H1 (cell line): ENCODE data around the gene FSTL4. TPM values are rescaled to one million over a fixed set of nuclear protein-coding genes. Genes with fewer than 3 reads are reported as not detected.

ENCODE experiments used
- CTCF ChIA-PET: fragments of 300-600 bp; sonication (Branson Sonifier 250); formaldehyde crosslinking; loops from one replicate; lab custom pipeline; 2021; ENCODE audit not compliant: partially characterized antibody; lab: Charles Lee
- POLR2A ChIA-PET: fragments of 300-600 bp; sonication (Branson Sonifier 250); formaldehyde crosslinking; loops from one replicate; lab custom pipeline; 2021; ENCODE audit warnings: inconsistent platforms; ENCODE audit not compliant: partially characterized antibody; lab: Charles Lee
- DNase-seq, 2 experiments: peaks; one replicate each; pipeline versions ENCODE4 v3.0.0 to v3.0.0-alpha.2; 2010 to 2022; ENCODE audit warnings: low spot score in 2 of 2, low read depth in 1 of 2, mixed read lengths in 1 of 2
- FAIRE-seq: peaks from 2 replicates; lab custom pipeline; 2011; peaks lifted over from hg19 to GRCh38; lab: Jason Lieb, UNC
- H2AFZ ChIP-seq: 2 replicates; pipeline ENCODE4 v1.8.1; 2012; ENCODE audit warnings: low read length, inconsistent platforms
- H2AK5ac ChIP-seq: 2 replicates; pipeline ENCODE4 v1.6.1; 2013; ENCODE audit warnings: low read depth, low read length
- H2BK120ac ChIP-seq: replicated peaks from 2 replicates; pipeline ENCODE3; 2013; ENCODE audit warnings: low read depth, low read length, inconsistent platforms
- H2BK12ac ChIP-seq: 2 replicates; pipeline ENCODE4 v1.6.1; 2013; ENCODE audit warnings: low read depth, low read length
- H2BK15ac ChIP-seq: 2 replicates; pipeline ENCODE4 v1.6.1; 2013; ENCODE audit warnings: low read length
- H2BK20ac ChIP-seq: 2 replicates; pipeline ENCODE4 v1.6.1; 2013; ENCODE audit warnings: low read length
- H2BK5ac ChIP-seq: 2 replicates; pipeline ENCODE4 v1.6.1; 2013; ENCODE audit warnings: low read depth, low read length
- H3K14ac ChIP-seq: 2 replicates; pipeline ENCODE4 v1.6.1; 2013; ENCODE audit warnings: inconsistent platforms; ENCODE audit not compliant: insufficient read length
- H3K18ac ChIP-seq: 2 replicates; pipeline ENCODE4 v1.6.1; 2013; ENCODE audit warnings: low read length; ENCODE audit errors: extremely low read depth
- H3K23ac ChIP-seq: 2 replicates; pipeline ENCODE4 v1.6.1; 2013; ENCODE audit warnings: inconsistent platforms; ENCODE audit not compliant: insufficient read length
- H3K23me2 ChIP-seq: 2 replicates; pipeline ENCODE4 v1.6.1; 2013; ENCODE audit warnings: low read depth, low read length
- H3K27ac ChIP-seq: 2 replicates; pipeline ENCODE4 v1.6.1; 2011; ENCODE audit warnings: low read depth, low read length, inconsistent platforms
- H3K27me3 ChIP-seq, 4 experiments: replicated peaks in 1 of 4; 1 replicate in 1 of 4; 2 replicates in 3 of 4; pipeline versions ENCODE4 v1.6.1 to v1.8.1; 2011 to 2013; ENCODE audit warnings: low read length in 3 of 4, mild to moderate bottlenecking in 3 of 4, inconsistent platforms in 2 of 4, mixed read lengths in 2 of 4, moderate library complexity in 1 of 4; ENCODE audit not compliant: control insufficient read depth in 3 of 4, insufficient read depth in 3 of 4; ENCODE audit errors: extremely low read depth in 1 of 4
- H3K36me3 ChIP-seq, 4 experiments: 2 replicates each; pipeline versions ENCODE4 v1.6.1 to v1.8.1; 2011 to 2013; ENCODE audit warnings: mild to moderate bottlenecking in 4 of 4, low read length in 3 of 4, moderate library complexity in 2 of 4, control low read depth in 1 of 4, inconsistent platforms in 1 of 4; ENCODE audit not compliant: insufficient read depth in 4 of 4, control insufficient read depth in 2 of 4
- H3K4ac ChIP-seq: replicated peaks from 2 replicates; pipeline ENCODE3; 2013; ENCODE audit warnings: low read length, low read depth, mixed read lengths, inconsistent platforms; ENCODE audit not compliant: insufficient read length
- H3K4me1 ChIP-seq, 4 experiments: replicated peaks in 1 of 4; 1 replicate in 1 of 4; 2 replicates in 3 of 4; pipeline versions ENCODE4 v1.6.1 to v1.8.1; 2011 to 2013; ENCODE audit warnings: low read length in 3 of 4, inconsistent platforms in 2 of 4, mixed read lengths in 1 of 4; ENCODE audit not compliant: insufficient read depth in 4 of 4, control insufficient read depth in 3 of 4
- H3K4me2 ChIP-seq, 2 experiments: 2 replicates each; pipeline versions ENCODE4 v1.6.1 to v1.8.1; 2011 to 2013; ENCODE audit warnings: low read depth in 2 of 2, low read length in 2 of 2, control low read depth in 1 of 2, inconsistent platforms in 1 of 2, mild to moderate bottlenecking in 1 of 2; ENCODE audit not compliant: insufficient read depth in 1 of 2
- H3K4me3 ChIP-seq, 4 experiments: fragments of 200-600, 300-600 bp in 1 of 4; sonication (generic), shearing (Covaris generic), sonication (Bioruptor Twin) in 1 of 4; 2 replicates each; pipeline versions ENCODE4 v1.5.1 to v1.8.1; 2011 to 2016; ENCODE audit warnings: low read length in 4 of 4, low read depth in 3 of 4, control low read depth in 2 of 4, inconsistent platforms in 2 of 4, mild to moderate bottlenecking in 2 of 4, mixed read lengths in 1 of 4, moderate library complexity in 1 of 4; ENCODE audit not compliant: insufficient read depth in 2 of 4; ENCODE audit errors: extremely low read depth in 1 of 4
- H3K56ac ChIP-seq: replicated peaks from 2 replicates; pipeline ENCODE3; 2013; ENCODE audit warnings: low read depth, mild to moderate bottlenecking, mixed read lengths, low read length, inconsistent platforms; ENCODE audit not compliant: insufficient read length
- H3K79me1 ChIP-seq: 2 replicates; pipeline ENCODE4 v1.6.1; 2013; ENCODE audit warnings: low read depth, low read length, control low read depth
- H3K79me2 ChIP-seq, 2 experiments: 2 replicates each; pipeline versions ENCODE4 v1.6.1 to v1.8.1; 2012 to 2013; ENCODE audit warnings: low read length in 2 of 2, mild to moderate bottlenecking in 2 of 2, inconsistent platforms in 1 of 2; ENCODE audit not compliant: insufficient read depth in 2 of 2, control insufficient read depth in 1 of 2
- H3K9ac ChIP-seq, 4 experiments: replicated peaks in 1 of 4; 1 replicate in 1 of 4; 2 replicates in 3 of 4; pipeline versions ENCODE4 v1.6.1 to v1.8.1; 2011 to 2013; ENCODE audit warnings: low read depth in 3 of 4, low read length in 3 of 4, control low read depth in 2 of 4, mild to moderate bottlenecking in 2 of 4, moderate library complexity in 2 of 4, inconsistent platforms in 1 of 4; ENCODE audit errors: extremely low read depth in 1 of 4
- H3K9me3 ChIP-seq, 2 experiments: 2 replicates each; pipeline versions ENCODE4 v1.6.1 to v1.8.1; 2012 to 2013; ENCODE audit warnings: mild to moderate bottlenecking in 2 of 2, moderate library complexity in 2 of 2, control low read depth in 1 of 2, inconsistent platforms in 1 of 2, low read depth in 1 of 2, low read length in 1 of 2, mixed read lengths in 1 of 2; ENCODE audit not compliant: insufficient read depth in 2 of 2
- H4K20me1 ChIP-seq, 2 experiments: replicated peaks in 1 of 2; 2 replicates each; pipeline versions ENCODE3 to v1.8.1; 2011 to 2013; ENCODE audit warnings: inconsistent platforms in 2 of 2, low read length in 2 of 2, mild to moderate bottlenecking in 1 of 2; ENCODE audit not compliant: insufficient read depth in 2 of 2, control insufficient read depth in 1 of 2
- H4K5ac ChIP-seq: 2 replicates; pipeline ENCODE4 v1.6.1; 2013; ENCODE audit warnings: low read length, low read depth, mixed read lengths, inconsistent platforms; ENCODE audit not compliant: insufficient read length
- H4K8ac ChIP-seq: 2 replicates; pipeline ENCODE4 v1.8.0; 2013; ENCODE audit warnings: mild to moderate bottlenecking, moderate library complexity, low read length, inconsistent platforms; ENCODE audit not compliant: insufficient read depth; ENCODE audit errors: extremely low read depth
- H4K91ac ChIP-seq: replicated peaks from 2 replicates; pipeline ENCODE3; 2013; ENCODE audit warnings: low read length, mixed read lengths, inconsistent platforms; ENCODE audit not compliant: insufficient read length
- CHD1 ChIP-seq: IDR thresholded peaks from 2 replicates; pipeline ENCODE4 v1.6.1; 2012; ENCODE audit warnings: low read depth, low read length, improper control_type of control experiment
- E2F6 ChIP-seq: IDR thresholded peaks from 2 replicates; pipeline ENCODE4 v1.6.1; 2012; ENCODE audit warnings: inconsistent platforms
- KDM4A ChIP-seq: IDR thresholded peaks from one replicate; pipeline ENCODE4 v1.7.1; 2012; ENCODE audit warnings: low read depth, mild to moderate bottlenecking, moderate library complexity, low read length, inconsistent platforms; ENCODE audit not compliant: severe bottlenecking
- NANOG ChIP-seq: IDR thresholded peaks from 2 replicates; pipeline ENCODE4 v1.6.1; 2011; ENCODE audit warnings: low read length, low read depth, mild to moderate bottlenecking, inconsistent platforms; ENCODE audit not compliant: insufficient read depth, poor library complexity, severe bottlenecking
- NRF1 ChIP-seq: IDR thresholded peaks from 2 replicates; pipeline ENCODE4 v1.6.1; 2011; ENCODE audit warnings: mild to moderate bottlenecking, low read depth, low read length, improper control_type of control experiment
- POLR2A ChIP-seq, 2 experiments: IDR thresholded peaks; 1 replicate in 1 of 2; 2 replicates in 1 of 2; pipeline ENCODE4 v1.6.1; 2011; ENCODE audit warnings: low read depth in 2 of 2, low read length in 2 of 2, mild to moderate bottlenecking in 2 of 2; ENCODE audit errors: control extremely low read depth in 1 of 2
- RFX5 ChIP-seq: IDR thresholded peaks from 2 replicates; pipeline ENCODE4 v1.6.1; 2011; ENCODE audit warnings: low read depth, low read length, improper control_type of control experiment, borderline replicate concordance
- SIX5 ChIP-seq: IDR thresholded peaks from 2 replicates; pipeline ENCODE4 v1.6.1; 2011; ENCODE audit warnings: mild to moderate bottlenecking, low read depth, low read length
- SP1 ChIP-seq: IDR thresholded peaks from 2 replicates; pipeline ENCODE4 v1.6.1; 2011; ENCODE audit warnings: low read depth, low read length
- TAF1 ChIP-seq: IDR thresholded peaks from 2 replicates; pipeline ENCODE4 v1.6.1; 2011; ENCODE audit warnings: mild to moderate bottlenecking, low read depth, low read length
- WGBS, 2 experiments: shearing (Covaris generic) in 1 of 2; methylation state at CpG; one replicate each; pipeline versions ENCODE4 v1.1.6 to v1.1.7; 2013 to 2015; ENCODE audit warnings: low lambda C conversion rate in 2 of 2, mixed read lengths in 2 of 2, inconsistent platforms in 1 of 2, low coverage in 1 of 2, missing lambda C conversion rate in 1 of 2; ENCODE audit not compliant: insufficient replicate concordance in 2 of 2, insufficient coverage in 1 of 2, insufficient read length in 1 of 2; ENCODE audit errors: extremely low coverage in 1 of 2, missing lambda C conversion rate in 1 of 2; 5-methylcytosine and 5-hydroxymethylcytosine counted together
- polyA plus RNA-seq, 7 experiments: library from polyadenylated mRNA; depleted of rRNA in 3 of 7; stranded (reverse) in 5 of 7; unstranded in 2 of 7; fragments of >200 nt in 5 of 7; fragments of 200-250 nt in 2 of 7; gene quantifications; 1 replicate in 5 of 7; 2 replicates in 1 of 7; 4 replicates in 1 of 7; pipeline versions ENCODE4 v1.2.1 to v1.2.3, GENCODE V29; 2011 to 2013; ENCODE audit warnings: missing spikeins in 2 of 7, mixed read lengths in 2 of 7
- total RNA-seq: library from RNA; stranded (reverse); fragmentation: NEBNext Ultra II Directional; extraction: Animal tissue kit (Norgen Biotek cat#: 25700); gene quantifications from 2 replicates; pipeline ENCODE4 v1.2.1, GENCODE V29; 2021

The FSTL4 gene
- total and polyA plus RNA-seq, 2 of the 8 experiments (the other 6 are each of a cell fraction or from before 2014, with no cell fraction given), result 3.1 to 4.1 TPM

- no peak overlapping the region for H3K27ac ChIP-seq
- H2BK120ac ChIP-seq, result no peak overlapping the region
- WGBS, 2 experiments, result 89% methylated on average over 3 of the region's 3 CpGs; no CpG with 5 or more reads in 1 of the 2 experiments
These were observed 87.2 kb downstream of the FSTL4 start for GRCh38 chr5:133525126-133525525.

More at GRCh38 chr5:133525126-133525525, 87.2 kb downstream of the FSTL4 start:
- no peak overlapping the region for H2BK15ac ChIP-seq
- ChIA-PET CTCF (interaction anchor here (0.6 to 2.4 kb wide), 13 partner anchors 11 to 1215 kb away, joined by 3 to 10 read pairs (median 4); no protein-coding TSS in a partner anchor), POLR2A (interaction anchor here (2.0 kb wide), 1 partner anchor 10 kb away, joined by 4 read pairs; no protein-coding TSS in a partner anchor)
- H3K56ac ChIP-seq, result no peak overlapping the region
- no peak overlapping the region for H3K23ac ChIP-seq
- no peak overlapping the region for H4K91ac ChIP-seq
- H3K9me3 ChIP-seq, result no peaks in the 10 kb centered on the region
- H4K8ac ChIP-seq, result no peak overlapping the region; the same call in 1 of the 2 replicates
- no peaks in the 10 kb centered on the region for H3K79me1 ChIP-seq
- no peaks in the 10 kb centered on the region for H3K27me3 ChIP-seq
- no peaks in the 10 kb centered on the region for H3K36me3 ChIP-seq
- H3K18ac ChIP-seq, result no peak overlapping the region
- no peaks in the 10 kb centered on the region for H3K23me2 ChIP-seq
- no peak overlapping the region for H3K4ac ChIP-seq
- H4K20me1 ChIP-seq, result no peaks in the 10 kb centered on the region
- no peak overlapping the region for H3K9ac ChIP-seq
- H3K4me3 ChIP-seq, result no peak overlapping the region
- no peak overlapping the region for H3K14ac ChIP-seq
- peaks cover 0 to 5% (median 2%) of the 10 kb centered on the region in 4 experiments; a peak in 4 of 7 replicates for H3K4me1 ChIP-seq
- TF ChIP-seq SP1 (no peak), SIX5 (no peak), POLR2A (IDR thresholded peaks at IDR 0.05; ENCODE audit: control extremely low read depth in 1 of 2, low read depth in 2 of 2, low read length in 2 of 2) (no peak), TAF1 (no peak), KDM4A (no peak), CHD1 (no peak), NRF1 (no peak), E2F6 (no peak), NANOG (no peak), RFX5 (no peak)
- TF ChIP-seq, all 59 proteins: peak for 0
- no peak overlapping the region for H3K4me2 ChIP-seq
- H2AK5ac ChIP-seq, result no peak overlapping the region
- DNase-seq, result no peak
- no peak for FAIRE-seq
- H2BK12ac ChIP-seq, result no peak overlapping the region
- H2BK20ac ChIP-seq, result no peak overlapping the region
- no peaks in the 10 kb centered on the region for H3K79me2 ChIP-seq
- no peak overlapping the region for H4K5ac ChIP-seq
- no peak overlapping the region for H2AFZ ChIP-seq
- no peak overlapping the region for H2BK5ac ChIP-seq
